Measurements from ENCODE around the gene AKR1E2.

DNA sequence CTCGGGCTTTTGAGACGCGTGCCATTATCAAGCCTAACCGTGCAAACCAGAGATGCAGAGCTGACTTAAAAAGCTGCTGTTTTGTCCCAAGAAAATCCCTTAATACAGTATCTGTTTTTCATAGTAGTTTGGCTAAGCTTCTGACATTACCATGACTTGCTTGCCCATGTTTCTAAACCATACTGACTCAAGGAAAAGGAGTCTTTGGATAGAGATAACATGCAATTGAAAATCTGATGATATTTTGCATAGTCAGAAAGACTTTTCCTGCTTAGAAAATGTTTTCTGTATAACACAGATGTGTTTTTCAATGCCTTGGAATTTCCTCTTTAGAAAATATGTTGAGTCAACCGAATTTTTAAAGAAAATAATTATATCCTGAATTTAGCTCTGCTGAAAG lies 21.5 kb upstream of the AKR1E2 start:
- TF ChIP-seq, protein P1, sequence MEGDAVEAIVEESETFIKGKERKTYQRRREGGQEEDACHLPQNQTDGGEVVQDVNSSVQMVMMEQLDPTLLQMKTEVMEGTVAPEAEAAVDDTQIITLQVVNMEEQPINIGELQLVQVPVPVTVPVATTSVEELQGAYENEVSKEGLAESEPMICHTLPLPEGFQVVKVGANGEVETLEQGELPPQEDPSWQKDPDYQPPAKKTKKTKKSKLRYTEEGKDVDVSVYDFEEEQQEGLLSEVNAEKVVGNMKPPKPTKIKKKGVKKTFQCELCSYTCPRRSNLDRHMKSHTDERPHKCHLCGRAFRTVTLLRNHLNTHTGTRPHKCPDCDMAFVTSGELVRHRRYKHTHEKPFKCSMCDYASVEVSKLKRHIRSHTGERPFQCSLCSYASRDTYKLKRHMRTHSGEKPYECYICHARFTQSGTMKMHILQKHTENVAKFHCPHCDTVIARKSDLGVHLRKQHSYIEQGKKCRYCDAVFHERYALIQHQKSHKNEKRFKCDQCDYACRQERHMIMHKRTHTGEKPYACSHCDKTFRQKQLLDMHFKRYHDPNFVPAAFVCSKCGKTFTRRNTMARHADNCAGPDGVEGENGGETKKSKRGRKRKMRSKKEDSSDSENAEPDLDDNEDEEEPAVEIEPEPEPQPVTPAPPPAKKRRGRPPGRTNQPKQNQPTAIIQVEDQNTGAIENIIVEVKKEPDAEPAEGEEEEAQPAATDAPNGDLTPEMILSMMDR (conservative IDR thresholded peaks at IDR 0.05; ENCODE audit: low read depth, low read length): no peak
- TF ChIP-seq EZH2 (IDR thresholded peaks at IDR 0.05; ENCODE audit: borderline replicate concordance, low read depth, low read length, poor library complexity, severe bottlenecking): no peak
